H1 (cell line): ENCODE measurements around the gene TMEM174. TPM values are rescaled to one million over a fixed set of nuclear protein-coding genes. Genes with fewer than 3 reads are reported as not detected.
"Not testable (repeated sequence)": the region's sequence is repeated elsewhere in the genome, so short reads cannot be mapped to it uniquely, and the experiment has no call there.

Experiments
- CTCF ChIA-PET: fragments of 300-600 bp; sonication (Branson Sonifier 250); formaldehyde crosslinking; loops from one replicate; lab custom pipeline; 2021; ENCODE audit not compliant: partially characterized antibody; lab: Charles Lee
- POLR2A ChIA-PET: fragments of 300-600 bp; sonication (Branson Sonifier 250); formaldehyde crosslinking; loops from one replicate; lab custom pipeline; 2021; ENCODE audit warnings: inconsistent platforms; ENCODE audit not compliant: partially characterized antibody; lab: Charles Lee
- DNase-seq, 2 experiments: peaks; one replicate each; pipeline versions ENCODE4 v3.0.0 to v3.0.0-alpha.2; 2010 to 2022; ENCODE audit warnings: low spot score in 2 of 2, low read depth in 1 of 2, mixed read lengths in 1 of 2
- FAIRE-seq: peaks from 2 replicates; lab custom pipeline; 2011; peaks lifted over from hg19 to GRCh38; lab: Jason Lieb, UNC
- H2AFZ ChIP-seq: 2 replicates; pipeline ENCODE4 v1.8.1; 2012; ENCODE audit warnings: low read length, inconsistent platforms
- H2AK5ac ChIP-seq: 2 replicates; pipeline ENCODE4 v1.6.1; 2013; ENCODE audit warnings: low read depth, low read length
- H2BK120ac ChIP-seq: replicated peaks from 2 replicates; pipeline ENCODE3; 2013; ENCODE audit warnings: low read depth, low read length, inconsistent platforms
- H2BK12ac ChIP-seq: 2 replicates; pipeline ENCODE4 v1.6.1; 2013; ENCODE audit warnings: low read depth, low read length
- H2BK15ac ChIP-seq: 2 replicates; pipeline ENCODE4 v1.6.1; 2013; ENCODE audit warnings: low read length
- H2BK20ac ChIP-seq: 2 replicates; pipeline ENCODE4 v1.6.1; 2013; ENCODE audit warnings: low read length
- H2BK5ac ChIP-seq: 2 replicates; pipeline ENCODE4 v1.6.1; 2013; ENCODE audit warnings: low read depth, low read length
- H3K14ac ChIP-seq: 2 replicates; pipeline ENCODE4 v1.6.1; 2013; ENCODE audit warnings: inconsistent platforms; ENCODE audit not compliant: insufficient read length
- H3K18ac ChIP-seq: 2 replicates; pipeline ENCODE4 v1.6.1; 2013; ENCODE audit warnings: low read length; ENCODE audit errors: extremely low read depth
- H3K23ac ChIP-seq: 2 replicates; pipeline ENCODE4 v1.6.1; 2013; ENCODE audit warnings: inconsistent platforms; ENCODE audit not compliant: insufficient read length
- H3K23me2 ChIP-seq: 2 replicates; pipeline ENCODE4 v1.6.1; 2013; ENCODE audit warnings: low read depth, low read length
- H3K27ac ChIP-seq: 2 replicates; pipeline ENCODE4 v1.6.1; 2011; ENCODE audit warnings: low read depth, low read length, inconsistent platforms
- H3K27me3 ChIP-seq, 4 experiments: replicated peaks in 1 of 4; 1 replicate in 1 of 4; 2 replicates in 3 of 4; pipeline versions ENCODE4 v1.6.1 to v1.8.1; 2011 to 2013; ENCODE audit warnings: low read length in 3 of 4, mild to moderate bottlenecking in 3 of 4, inconsistent platforms in 2 of 4, mixed read lengths in 2 of 4, moderate library complexity in 1 of 4; ENCODE audit not compliant: control insufficient read depth in 3 of 4, insufficient read depth in 3 of 4; ENCODE audit errors: extremely low read depth in 1 of 4
- H3K36me3 ChIP-seq, 4 experiments: 2 replicates each; pipeline versions ENCODE4 v1.6.1 to v1.8.1; 2011 to 2013; ENCODE audit warnings: mild to moderate bottlenecking in 4 of 4, low read length in 3 of 4, moderate library complexity in 2 of 4, control low read depth in 1 of 4, inconsistent platforms in 1 of 4; ENCODE audit not compliant: insufficient read depth in 4 of 4, control insufficient read depth in 2 of 4
- H3K4ac ChIP-seq: replicated peaks from 2 replicates; pipeline ENCODE3; 2013; ENCODE audit warnings: low read length, low read depth, mixed read lengths, inconsistent platforms; ENCODE audit not compliant: insufficient read length
- H3K4me1 ChIP-seq, 4 experiments: replicated peaks in 1 of 4; 1 replicate in 1 of 4; 2 replicates in 3 of 4; pipeline versions ENCODE4 v1.6.1 to v1.8.1; 2011 to 2013; ENCODE audit warnings: low read length in 3 of 4, inconsistent platforms in 2 of 4, mixed read lengths in 1 of 4; ENCODE audit not compliant: insufficient read depth in 4 of 4, control insufficient read depth in 3 of 4
- H3K4me2 ChIP-seq, 2 experiments: 2 replicates each; pipeline versions ENCODE4 v1.6.1 to v1.8.1; 2011 to 2013; ENCODE audit warnings: low read depth in 2 of 2, low read length in 2 of 2, control low read depth in 1 of 2, inconsistent platforms in 1 of 2, mild to moderate bottlenecking in 1 of 2; ENCODE audit not compliant: insufficient read depth in 1 of 2
- H3K4me3 ChIP-seq, 4 experiments: fragments of 200-600, 300-600 bp in 1 of 4; sonication (generic), shearing (Covaris generic), sonication (Bioruptor Twin) in 1 of 4; 2 replicates each; pipeline versions ENCODE4 v1.5.1 to v1.8.1; 2011 to 2016; ENCODE audit warnings: low read length in 4 of 4, low read depth in 3 of 4, control low read depth in 2 of 4, inconsistent platforms in 2 of 4, mild to moderate bottlenecking in 2 of 4, mixed read lengths in 1 of 4, moderate library complexity in 1 of 4; ENCODE audit not compliant: insufficient read depth in 2 of 4; ENCODE audit errors: extremely low read depth in 1 of 4
- H3K56ac ChIP-seq: replicated peaks from 2 replicates; pipeline ENCODE3; 2013; ENCODE audit warnings: low read depth, mild to moderate bottlenecking, mixed read lengths, low read length, inconsistent platforms; ENCODE audit not compliant: insufficient read length
- H3K79me1 ChIP-seq: 2 replicates; pipeline ENCODE4 v1.6.1; 2013; ENCODE audit warnings: low read depth, low read length, control low read depth
- H3K79me2 ChIP-seq, 2 experiments: 2 replicates each; pipeline versions ENCODE4 v1.6.1 to v1.8.1; 2012 to 2013; ENCODE audit warnings: low read length in 2 of 2, mild to moderate bottlenecking in 2 of 2, inconsistent platforms in 1 of 2; ENCODE audit not compliant: insufficient read depth in 2 of 2, control insufficient read depth in 1 of 2
- H3K9ac ChIP-seq, 4 experiments: replicated peaks in 1 of 4; 1 replicate in 1 of 4; 2 replicates in 3 of 4; pipeline versions ENCODE4 v1.6.1 to v1.8.1; 2011 to 2013; ENCODE audit warnings: low read depth in 3 of 4, low read length in 3 of 4, control low read depth in 2 of 4, mild to moderate bottlenecking in 2 of 4, moderate library complexity in 2 of 4, inconsistent platforms in 1 of 4; ENCODE audit errors: extremely low read depth in 1 of 4
- H3K9me3 ChIP-seq, 2 experiments: 2 replicates each; pipeline versions ENCODE4 v1.6.1 to v1.8.1; 2012 to 2013; ENCODE audit warnings: mild to moderate bottlenecking in 2 of 2, moderate library complexity in 2 of 2, control low read depth in 1 of 2, inconsistent platforms in 1 of 2, low read depth in 1 of 2, low read length in 1 of 2, mixed read lengths in 1 of 2; ENCODE audit not compliant: insufficient read depth in 2 of 2
- H4K20me1 ChIP-seq, 2 experiments: replicated peaks in 1 of 2; 2 replicates each; pipeline versions ENCODE3 to v1.8.1; 2011 to 2013; ENCODE audit warnings: inconsistent platforms in 2 of 2, low read length in 2 of 2, mild to moderate bottlenecking in 1 of 2; ENCODE audit not compliant: insufficient read depth in 2 of 2, control insufficient read depth in 1 of 2
- H4K5ac ChIP-seq: 2 replicates; pipeline ENCODE4 v1.6.1; 2013; ENCODE audit warnings: low read length, low read depth, mixed read lengths, inconsistent platforms; ENCODE audit not compliant: insufficient read length
- H4K8ac ChIP-seq: 2 replicates; pipeline ENCODE4 v1.8.0; 2013; ENCODE audit warnings: mild to moderate bottlenecking, moderate library complexity, low read length, inconsistent platforms; ENCODE audit not compliant: insufficient read depth; ENCODE audit errors: extremely low read depth
- H4K91ac ChIP-seq: replicated peaks from 2 replicates; pipeline ENCODE3; 2013; ENCODE audit warnings: low read length, mixed read lengths, inconsistent platforms; ENCODE audit not compliant: insufficient read length
- WGBS, 2 experiments: shearing (Covaris generic) in 1 of 2; methylation state at CpG; one replicate each; pipeline versions ENCODE4 v1.1.6 to v1.1.7; 2013 to 2015; ENCODE audit warnings: low lambda C conversion rate in 2 of 2, mixed read lengths in 2 of 2, inconsistent platforms in 1 of 2, low coverage in 1 of 2, missing lambda C conversion rate in 1 of 2; ENCODE audit not compliant: insufficient replicate concordance in 2 of 2, insufficient coverage in 1 of 2, insufficient read length in 1 of 2; ENCODE audit errors: extremely low coverage in 1 of 2, missing lambda C conversion rate in 1 of 2; 5-methylcytosine and 5-hydroxymethylcytosine counted together
- polyA plus RNA-seq, 7 experiments: library from polyadenylated mRNA; depleted of rRNA in 3 of 7; stranded (reverse) in 5 of 7; unstranded in 2 of 7; fragments of >200 nt in 5 of 7; fragments of 200-250 nt in 2 of 7; gene quantifications; 1 replicate in 5 of 7; 2 replicates in 1 of 7; 4 replicates in 1 of 7; pipeline versions ENCODE4 v1.2.1 to v1.2.3, GENCODE V29; 2011 to 2013; ENCODE audit warnings: missing spikeins in 2 of 7, mixed read lengths in 2 of 7
- total RNA-seq: library from RNA; stranded (reverse); fragmentation: NEBNext Ultra II Directional; extraction: Animal tissue kit (Norgen Biotek cat#: 25700); gene quantifications from 2 replicates; pipeline ENCODE4 v1.2.1, GENCODE V29; 2021

TMEM174 gene
- total and polyA plus RNA-seq, 2 of the 8 experiments (the other 6 are each of a cell fraction or from before 2014, with no cell fraction given) = not detected

DNA sequence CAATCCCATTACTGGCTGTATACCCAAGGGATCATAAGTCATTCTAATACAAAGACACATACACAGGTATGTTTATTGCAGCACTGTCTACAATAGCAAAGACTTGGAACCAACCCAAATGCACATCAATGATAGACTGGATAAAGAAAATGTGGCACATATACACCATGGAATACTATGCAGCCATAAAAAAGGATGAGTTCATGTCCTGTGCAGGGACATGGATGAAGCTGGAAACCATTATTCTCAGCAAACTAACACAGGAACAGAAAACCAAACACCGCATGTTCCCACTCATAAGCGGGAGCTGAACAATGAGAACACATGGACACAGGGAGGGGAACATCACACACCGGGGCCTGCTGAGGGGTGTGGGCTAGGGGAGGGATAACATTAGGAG lies 39.7 kb downstream of the TMEM174 start:
- H3K23ac ChIP-seq, H4K5ac ChIP-seq, H2BK120ac ChIP-seq, H3K79me2 ChIP-seq, H4K20me1 ChIP-seq, H3K9me3 ChIP-seq, H3K4me2 ChIP-seq, H3K23me2 ChIP-seq, H3K27ac ChIP-seq, H3K18ac ChIP-seq, H2BK5ac ChIP-seq, H3K9ac ChIP-seq, H2BK20ac ChIP-seq, H3K14ac ChIP-seq, H3K4ac ChIP-seq, H4K91ac ChIP-seq, FAIRE-seq, H2BK15ac ChIP-seq, H4K8ac ChIP-seq, DNase-seq, POLR2A ChIA-PET, H2AFZ ChIP-seq, H3K36me3 ChIP-seq, H3K79me1 ChIP-seq, H3K56ac ChIP-seq, H2AK5ac ChIP-seq, H3K4me3 ChIP-seq, H2BK12ac ChIP-seq: not testable (repeated sequence)
- peaks cover 5 to 23% (median 9%) of the 10 kb centered on the region in 4 experiments for H3K4me1 ChIP-seq
- 93% methylated on average over 3 of the region's 3 CpGs; no CpG with 5 or more reads in 1 of the 2 experiments for WGBS, 2 experiments
- CTCF ChIA-PET = interaction anchor here (0.6 to 5.5 kb wide), 3 partner anchors 10 to 129 kb away, joined by 3 to 68 read pairs (median 3); no protein-coding TSS in a partner anchor
- H3K27me3 ChIP-seq = peaks cover 14 to 34% (median 31%) of the 10 kb centered on the region in 4 experiments
